ENCODE measurements around the gene CNOT8.

Gene CNOT8

DNA sequence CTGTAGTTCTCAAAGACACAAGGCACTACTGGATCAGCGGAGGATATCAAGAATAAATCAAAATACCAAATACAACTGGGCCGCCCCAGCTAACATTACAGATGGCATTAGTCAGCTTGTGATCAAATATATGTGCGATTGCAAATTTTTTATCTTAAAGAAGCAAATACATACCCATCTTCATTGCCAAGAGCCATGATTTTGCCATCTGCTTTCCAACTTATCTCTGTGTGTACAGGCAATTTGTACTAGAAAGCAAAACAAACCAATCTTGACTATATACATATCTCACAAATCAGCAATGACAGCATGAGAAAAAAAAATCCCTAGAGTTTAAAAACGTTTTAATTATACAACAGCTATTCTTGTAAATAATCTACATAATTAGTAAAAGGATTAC, 59.3 kb downstream of the CNOT8 start:
- TF ChIP-seq, protein P1, sequence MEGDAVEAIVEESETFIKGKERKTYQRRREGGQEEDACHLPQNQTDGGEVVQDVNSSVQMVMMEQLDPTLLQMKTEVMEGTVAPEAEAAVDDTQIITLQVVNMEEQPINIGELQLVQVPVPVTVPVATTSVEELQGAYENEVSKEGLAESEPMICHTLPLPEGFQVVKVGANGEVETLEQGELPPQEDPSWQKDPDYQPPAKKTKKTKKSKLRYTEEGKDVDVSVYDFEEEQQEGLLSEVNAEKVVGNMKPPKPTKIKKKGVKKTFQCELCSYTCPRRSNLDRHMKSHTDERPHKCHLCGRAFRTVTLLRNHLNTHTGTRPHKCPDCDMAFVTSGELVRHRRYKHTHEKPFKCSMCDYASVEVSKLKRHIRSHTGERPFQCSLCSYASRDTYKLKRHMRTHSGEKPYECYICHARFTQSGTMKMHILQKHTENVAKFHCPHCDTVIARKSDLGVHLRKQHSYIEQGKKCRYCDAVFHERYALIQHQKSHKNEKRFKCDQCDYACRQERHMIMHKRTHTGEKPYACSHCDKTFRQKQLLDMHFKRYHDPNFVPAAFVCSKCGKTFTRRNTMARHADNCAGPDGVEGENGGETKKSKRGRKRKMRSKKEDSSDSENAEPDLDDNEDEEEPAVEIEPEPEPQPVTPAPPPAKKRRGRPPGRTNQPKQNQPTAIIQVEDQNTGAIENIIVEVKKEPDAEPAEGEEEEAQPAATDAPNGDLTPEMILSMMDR (IDR thresholded peaks at IDR 0.05; ENCODE audit: unreplicated experiment in 3 of 3): no peak
- no peak overlapping the region for H3K4me3 Mint-ChIP-seq
- H3K27me3 Mint-ChIP-seq (ENCODE audit: low read depth): no peaks in the 10 kb centered on the region
- no peak overlapping the region for H3K27ac Mint-ChIP-seq
- no peaks in the 10 kb centered on the region for H3K9me3 Mint-ChIP-seq
- H3K4me1 Mint-ChIP-seq: no peaks in the 10 kb centered on the region
- H3K36me3 Mint-ChIP-seq (ENCODE audit: low read depth): peaks cover 49% of the 10 kb centered on the region

DNA sequence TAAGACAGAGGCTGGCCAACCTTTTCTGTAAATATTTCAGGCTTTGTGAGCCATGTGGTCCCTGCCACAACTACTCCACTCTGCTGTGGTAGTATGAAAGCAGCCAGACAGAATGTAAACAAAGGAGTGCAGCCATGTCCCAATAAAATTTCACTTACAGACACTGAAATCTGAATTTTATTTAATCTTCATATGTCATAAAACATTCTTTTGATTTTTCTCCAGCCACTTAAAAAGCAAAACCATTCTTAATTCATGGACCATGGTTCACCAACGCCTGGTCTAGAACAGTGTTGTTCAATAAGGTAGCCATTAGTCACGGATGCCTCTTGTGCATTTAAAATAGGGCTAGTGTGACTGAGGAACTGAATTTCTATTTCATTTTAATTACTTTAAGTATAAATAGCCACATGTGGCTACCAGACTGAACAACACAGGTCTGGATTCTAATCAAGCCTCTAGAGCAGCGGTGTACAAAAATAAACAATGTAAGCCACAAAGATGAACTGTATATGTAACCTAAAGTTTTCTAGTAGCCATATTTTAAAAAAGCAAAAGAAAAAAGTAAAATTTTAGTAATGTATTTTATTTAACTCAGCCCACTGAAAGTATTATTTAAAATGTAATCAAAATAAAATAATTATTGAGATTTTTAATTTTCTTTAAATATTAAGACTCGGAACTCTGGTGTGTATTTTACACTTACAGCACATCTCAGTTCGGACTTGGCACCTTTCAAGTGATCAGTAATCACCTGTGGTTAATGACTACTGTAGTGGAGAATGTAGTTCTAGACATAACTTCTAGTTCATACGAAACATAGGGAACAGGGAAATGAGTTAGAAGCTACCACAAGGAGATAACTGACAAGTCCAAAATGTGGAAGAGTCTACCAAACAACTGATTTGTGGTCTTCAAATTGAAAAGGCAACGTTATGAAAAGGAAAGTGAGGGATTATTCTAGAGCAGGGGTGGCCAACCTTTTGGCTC, 65.3 kb downstream of the CNOT8 start:
- Mint-ChIP-seq H3K4me1 (peaks cover 4% of the 10 kb centered on the region), H3K9me3 (no peaks in the 10 kb centered on the region), H3K36me3 (ENCODE audit: low read depth) (peaks cover 64% of the 10 kb centered on the region), H3K27me3 (ENCODE audit: low read depth) (no peaks in the 10 kb centered on the region), H3K27ac (no peak overlapping the region), H3K4me3 (no peak overlapping the region)
- TF ChIP-seq, protein P1 (IDR thresholded peaks at IDR 0.05; ENCODE audit: unreplicated experiment in 3 of 3): no peak
